DMS79 (cell line): ENCODE data around the gene CRTAP.
"Not testable (repeated sequence)": the region's sequence is repeated elsewhere in the genome, so short reads cannot be mapped to it uniquely, and the experiment has no call there.

ENCODE experiments used
- DNase-seq: peaks from one replicate; lab custom pipeline; 2025; lab: John Stamatoyannopoulos, UW

The CRTAP gene

DNA sequence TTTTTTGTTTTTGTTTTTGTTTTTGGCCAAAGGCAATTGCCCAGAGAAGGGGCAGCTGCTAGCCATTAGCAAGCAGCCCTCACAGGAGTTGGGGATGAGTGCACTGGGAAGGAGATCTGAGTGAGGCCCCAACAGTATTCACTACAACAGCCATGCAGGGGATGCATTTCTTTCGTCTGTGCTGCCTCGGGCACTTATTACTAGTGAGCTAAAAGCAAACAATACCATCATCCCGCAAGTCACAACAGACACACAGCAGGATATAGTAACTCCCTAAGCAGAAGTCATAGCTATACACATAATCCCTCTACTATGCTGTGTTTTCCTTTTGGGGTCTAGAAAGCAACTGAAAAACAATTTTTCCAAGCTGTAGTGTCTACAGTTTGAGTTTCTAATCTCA, 27.2 kb downstream of the CRTAP start:
- no peak for DNase-seq

- no peak for DNase-seq
These were observed 30.6 kb downstream of the CRTAP start for GRCh38 chr3:33144433-33144832.

DNA sequence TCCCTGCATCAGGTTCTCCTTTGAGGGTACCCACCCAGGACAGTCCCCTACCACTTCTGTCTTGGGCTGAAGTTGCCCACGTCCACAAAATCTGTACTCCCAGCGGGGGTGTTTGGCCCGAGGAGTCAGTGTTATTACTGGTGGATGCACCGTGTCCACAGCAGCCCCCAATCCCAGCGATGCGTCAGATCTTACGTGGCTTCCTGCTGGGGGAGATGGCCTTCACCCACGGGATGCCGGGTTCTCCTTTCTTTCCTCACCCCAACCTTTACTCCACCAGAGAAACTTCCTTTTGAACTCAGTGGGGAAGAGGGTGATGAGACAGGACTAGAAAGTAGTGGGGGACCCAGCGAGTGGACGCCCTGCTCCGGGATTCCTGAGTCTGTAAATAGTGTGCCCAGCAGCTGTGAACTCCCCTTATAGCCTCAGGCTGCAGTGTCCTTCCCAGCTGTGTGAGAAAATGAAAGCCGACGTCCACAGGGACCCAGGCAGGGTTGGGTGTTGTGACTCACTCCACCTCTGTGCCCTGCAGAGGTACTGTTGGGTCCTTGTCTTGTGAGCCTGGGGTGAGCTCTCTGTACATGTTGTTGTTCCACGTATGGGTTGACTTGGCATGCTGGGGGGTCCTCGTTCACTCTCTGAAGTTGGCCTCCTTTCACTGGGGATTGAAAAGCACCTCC, 31.5 kb downstream of the CRTAP start:
- DNase-seq = no peak

DNA sequence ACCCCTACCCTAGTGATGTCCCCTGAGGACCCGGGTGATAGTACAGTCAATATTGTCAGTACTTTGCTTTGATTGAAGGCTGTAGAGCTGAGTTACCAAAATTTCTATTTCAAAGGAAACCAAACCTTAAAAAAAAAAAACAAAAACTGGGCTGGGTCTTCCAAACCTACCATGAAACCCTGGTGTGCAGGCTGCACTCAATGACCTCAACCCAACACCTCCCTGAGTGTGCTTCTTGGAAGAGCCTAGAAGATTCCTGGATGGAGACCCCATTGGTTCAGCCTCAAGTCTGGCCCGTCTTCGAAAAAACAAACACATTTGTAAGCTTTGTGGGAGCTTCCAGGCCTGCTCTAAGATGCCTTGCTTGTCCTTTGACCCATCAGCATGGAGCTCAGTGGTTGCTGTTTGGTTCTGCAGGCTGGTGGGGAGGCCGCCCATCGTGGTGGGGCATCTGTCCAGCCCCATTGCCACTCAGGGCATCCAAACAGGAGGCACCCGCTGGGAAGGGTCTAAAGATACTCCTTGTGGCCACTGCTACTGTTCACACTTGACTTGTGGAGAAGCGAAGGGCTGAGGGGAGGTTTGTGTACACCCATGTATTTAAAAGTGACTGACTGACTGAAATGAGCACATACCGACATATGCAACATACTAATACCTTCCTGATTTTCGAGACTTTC, 32.2 kb downstream of the CRTAP start:
- DNase-seq = no peak

- DNase-seq = no peak
These were observed 33.1 kb downstream of the CRTAP start for GRCh38 chr3:33146791-33147445.

DNA sequence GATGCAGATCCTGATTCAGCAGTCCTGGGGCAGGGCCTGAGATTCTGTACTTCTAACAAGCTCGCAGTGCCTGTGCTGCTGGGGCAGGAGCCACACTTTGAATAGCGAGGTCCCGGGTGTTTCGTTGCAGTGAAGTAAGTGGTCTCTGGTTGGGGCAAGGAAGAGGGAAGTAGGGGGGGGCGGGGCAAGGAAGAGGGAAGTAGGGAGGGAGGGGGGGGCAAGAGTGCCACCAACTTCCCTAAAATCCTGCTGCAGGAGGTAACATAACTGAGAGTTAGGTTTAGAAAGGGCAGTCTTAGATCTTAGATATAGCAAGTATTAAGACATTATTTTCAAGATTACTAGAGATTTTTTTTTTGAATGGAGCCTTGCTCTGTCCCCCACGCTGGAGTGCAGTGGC, 35.5 kb downstream of the CRTAP start:
- no peak for DNase-seq

GRCh38 chr3:33152363-33153360, 38.8 kb downstream of the CRTAP start:
- DNase-seq = no peak

DNA sequence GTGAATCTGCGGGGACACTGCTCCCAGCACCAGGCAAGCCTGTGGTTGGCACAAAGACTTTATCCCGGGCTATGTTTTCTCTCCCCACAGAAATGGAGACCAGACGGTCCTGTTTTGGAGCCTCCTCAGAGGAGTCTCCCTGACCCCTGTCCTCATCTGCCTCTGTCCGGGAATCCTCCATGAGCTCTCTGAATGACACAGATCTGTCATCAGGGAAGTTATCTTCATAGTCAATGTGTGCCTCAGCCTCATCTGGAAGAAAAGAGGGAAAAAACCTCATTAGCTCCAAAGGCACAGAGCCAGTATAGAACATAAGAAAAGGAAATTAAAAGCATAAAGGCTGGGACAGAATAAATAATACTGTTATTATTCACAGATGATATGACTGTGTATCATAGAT, 40.0 kb downstream of the CRTAP start:
- no peak for DNase-seq

DNA sequence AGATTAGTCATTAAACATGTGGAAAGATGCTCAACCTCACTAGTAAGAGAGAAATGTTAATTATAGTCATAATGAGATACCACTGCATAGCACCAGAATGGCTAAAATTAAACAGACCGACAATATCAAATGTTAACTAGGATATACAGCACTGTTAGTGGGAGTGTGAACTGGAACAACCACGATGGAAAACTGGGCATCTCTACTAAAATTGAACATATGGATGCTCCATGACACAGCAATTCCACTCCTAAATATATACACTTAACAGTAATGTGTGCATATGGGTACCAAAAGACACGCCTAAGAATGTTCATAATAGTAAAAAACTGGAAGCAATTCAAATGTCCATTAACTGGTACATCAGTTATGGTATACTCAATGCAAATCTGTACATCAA, 41.5 kb downstream of the CRTAP start:
- DNase-seq = no peak

DNA sequence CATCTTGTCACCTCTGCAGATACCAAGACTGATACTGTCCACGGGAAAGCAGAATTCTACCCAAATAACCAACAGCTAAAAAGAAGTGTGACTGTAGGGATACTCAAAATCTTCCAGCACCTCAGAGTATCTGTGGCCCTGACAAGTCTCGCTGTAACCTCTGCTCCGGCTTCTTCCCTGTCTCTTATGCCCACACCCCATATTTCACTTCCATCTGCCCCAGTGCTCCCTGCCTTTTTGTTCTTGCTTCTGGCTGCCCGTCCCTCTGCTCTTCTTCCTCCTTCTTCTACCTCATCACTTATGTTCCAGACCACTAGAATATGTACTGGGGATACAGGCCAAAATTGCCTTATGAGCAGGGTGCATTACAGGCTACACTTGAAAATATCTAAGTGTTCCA, 45.4 kb downstream of the CRTAP start:
- DNase-seq = no peak

DNA sequence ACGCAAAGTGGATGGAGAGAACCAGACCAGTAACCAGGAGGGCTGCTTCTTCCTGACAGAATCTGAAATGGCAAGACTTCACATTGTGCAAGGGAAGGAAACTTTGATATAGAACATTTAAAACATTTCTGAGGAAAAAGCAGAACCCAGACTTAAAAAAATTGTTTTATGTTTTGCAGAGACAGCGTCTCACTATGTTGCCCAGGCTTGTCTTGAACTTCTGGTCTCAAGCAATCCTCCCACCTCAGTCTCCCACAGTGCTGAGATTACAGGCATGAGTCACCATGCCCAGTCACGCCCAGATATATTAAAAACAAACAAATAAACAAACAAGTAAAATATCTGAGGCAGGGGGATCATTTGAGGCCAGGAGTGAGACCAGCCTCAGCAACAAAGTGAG, 46.2 kb downstream of the CRTAP start:
- no peak for DNase-seq

- not testable (repeated sequence) for DNase-seq
These were observed 48.8 kb downstream of the CRTAP start for GRCh38 chr3:33162621-33163020.

GRCh38 chr3:33165372-33165771, 51.6 kb downstream of the CRTAP start:
- no peak for DNase-seq

- DNase-seq = no peak
These were observed 52.3 kb downstream of the CRTAP start for GRCh38 chr3:33166095-33166494.

DNA sequence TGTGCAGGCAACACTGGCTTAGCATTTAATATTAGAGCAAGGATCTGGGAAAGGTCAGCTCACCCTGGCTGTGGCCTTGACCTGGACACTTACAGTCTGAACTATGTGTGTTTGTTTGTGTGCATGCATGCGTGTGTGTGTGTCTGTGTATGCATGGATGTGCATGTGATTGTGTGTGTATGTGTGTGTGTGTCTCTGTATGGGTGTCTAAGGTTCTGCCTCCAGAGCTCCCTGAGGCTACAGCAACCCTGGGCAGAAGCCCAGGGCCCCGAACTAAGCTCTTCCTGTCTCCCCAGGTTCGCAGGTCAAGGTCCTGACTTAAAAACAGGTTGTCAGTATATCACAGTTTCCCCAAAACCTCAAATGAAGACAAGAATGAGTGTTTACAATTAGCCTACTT, 53.5 kb downstream of the CRTAP start:
- no peak for DNase-seq

GRCh38 chr3:33167716-33168336, 54.0 kb downstream of the CRTAP start:
- DNase-seq = no peak

DNA sequence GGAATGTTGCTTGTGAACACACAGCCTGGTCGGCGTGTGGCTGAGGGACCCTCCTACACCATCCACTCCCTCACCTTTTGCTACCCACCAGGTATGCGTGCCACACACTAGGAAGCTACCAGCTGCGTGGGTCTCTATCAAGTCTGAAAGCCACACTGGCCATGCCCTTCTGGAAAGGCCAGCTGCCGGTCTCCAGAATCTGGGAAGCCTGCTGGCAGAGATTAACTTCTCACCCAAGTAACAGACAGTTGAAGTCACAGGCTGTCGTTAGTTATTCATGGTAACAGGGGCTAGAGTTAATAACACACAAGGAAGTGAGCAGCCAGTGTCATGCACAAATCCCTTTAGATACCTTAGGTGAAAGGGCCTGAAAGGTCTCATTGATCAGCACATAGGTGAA, 56.7 kb downstream of the CRTAP start:
- no peak for DNase-seq

- no peak for DNase-seq
These were observed 57.8 kb downstream of the CRTAP start for GRCh38 chr3:33171580-33171979.

GRCh38 chr3:33173103-33173502, 59.3 kb downstream of the CRTAP start:
- DNase-seq = peak; percentile 60

GRCh38 chr3:33173672-33174071, 59.9 kb downstream of the CRTAP start:
- no peak for DNase-seq

DNA sequence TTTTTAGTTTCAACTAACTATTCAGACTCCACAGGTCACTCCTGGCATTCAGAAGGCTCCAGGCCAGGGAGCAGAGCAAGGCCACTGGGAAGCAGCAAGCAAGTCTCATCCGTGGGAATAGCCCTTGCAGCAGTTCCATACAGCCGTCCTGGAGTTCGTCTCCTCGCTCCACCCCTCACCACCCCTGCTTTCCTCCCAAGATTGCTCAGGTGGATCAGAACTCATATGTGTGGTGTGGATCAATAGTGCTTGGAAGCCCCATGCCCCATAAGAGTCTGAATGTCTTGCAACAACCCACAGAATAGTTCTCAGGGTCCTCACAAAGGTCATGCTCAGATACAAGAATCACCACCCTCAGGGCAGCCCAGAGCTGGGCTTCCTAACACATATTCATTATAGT, 60.3 kb downstream of the CRTAP start:
- no peak for DNase-seq
